GM12875 (cell line): ENCODE measurements around the gene SMIM38.

Experiments used
- H3K4me3 ChIP-seq: one replicate; pipeline ENCODE4 v1.5.1; 2011; ENCODE audit warnings: low read depth, low read length, control low read depth
- CTCF ChIP-seq: IDR thresholded peaks from 2 replicates; pipeline ENCODE4 v1.5.1; 2011; ENCODE audit warnings: low read depth, mild to moderate bottlenecking, control low read depth, inconsistent platforms, low read length, moderate library complexity, borderline replicate concordance; ENCODE audit not compliant: insufficient read depth

Gene SMIM38

GRCh38 chr11:69111624-69112542 lies 43.9 kb upstream of the SMIM38 start:
- H3K4me3 ChIP-seq: no peak overlapping the region
- TF ChIP-seq CTCF: no peak

- no peak overlapping the region for H3K4me3 ChIP-seq
- TF ChIP-seq CTCF: no peak
These were observed 42.5 kb upstream of the SMIM38 start for GRCh38 chr11:69113226-69113625.

- no peak for TF ChIP-seq CTCF
- no peak overlapping the region for H3K4me3 ChIP-seq
These were observed 41.9 kb upstream of the SMIM38 start for GRCh38 chr11:69113646-69114340.

- H3K4me3 ChIP-seq: no peak overlapping the region
- TF ChIP-seq CTCF: no peak
These were observed 41.4 kb upstream of the SMIM38 start for GRCh38 chr11:69114362-69114761.

GRCh38 chr11:69114811-69115523 lies 40.8 kb upstream of the SMIM38 start:
- H3K4me3 ChIP-seq: no peak overlapping the region
- no peak for TF ChIP-seq CTCF

GRCh38 chr11:69115586-69116560 lies 39.9 kb upstream of the SMIM38 start:
- no peak for TF ChIP-seq CTCF
- no peak overlapping the region for H3K4me3 ChIP-seq
